DOHH2 (cell line): Measurements from ENCODE around the gene KSR1.

ENCODE experiments used
- CTCF ChIP-seq: fragments of 200-600 bp; sonication (generic); IDR thresholded peaks from one replicate; pipeline ENCODE4 v1.5.1; 2014; ENCODE audit warnings: antibody characterized with exemption, mild to moderate bottlenecking, low read depth, low read length; ENCODE audit not compliant: poor library complexity, severe bottlenecking
- EZH2phosphoT487 ChIP-seq: fragments of 200-600 bp; sonication (generic); IDR thresholded peaks from 2 replicates; pipeline ENCODE4 v1.6.1; 2017; ENCODE audit warnings: borderline replicate concordance, mild to moderate bottlenecking, antibody characterized with exemption, low read length, moderate library complexity, mixed read lengths

GRCh38 chr17:27625856-27626255, 169.6 kb downstream of the KSR1 start:
- no peak for TF ChIP-seq CTCF
- no peak for TF ChIP-seq EZH2phosphoT487
